ENCODE data around the gene NAALADL2.
A peak's percentile ranks its signal among the peaks of the same experiment; 100 is the strongest.
"Not testable (repeated sequence)": the region's sequence is repeated elsewhere in the genome, so short reads cannot be mapped to it uniquely, and the experiment has no call there.

Gene NAALADL2

GRCh38 chr3:175346573-175347356 lies 487.6 kb downstream of the NAALADL2 start:
- H3K9me3 ChIP-seq (ENCODE audit: control insufficient read depth, low read length) = no peaks in the 10 kb centered on the region
- H3K4me3 ChIP-seq (ENCODE audit: low read length) = no peak overlapping the region
- no peaks in the 10 kb centered on the region for H3K36me3 ChIP-seq (ENCODE audit: control insufficient read depth, insufficient read depth, low read length, severe bottlenecking)
- no peaks in the 10 kb centered on the region for H3K27me3 ChIP-seq (replicated peaks; ENCODE audit: control insufficient read depth, insufficient read depth, low read length)
- no peak overlapping the region for H3K9ac ChIP-seq (ENCODE audit: low read length)
- peaks cover 9% of the 10 kb centered on the region for H3K4me1 ChIP-seq (ENCODE audit: control insufficient read depth, insufficient read depth, low read length)
- DNase-seq (ENCODE audit: low read depth) = peak; percentile 85

DNA sequence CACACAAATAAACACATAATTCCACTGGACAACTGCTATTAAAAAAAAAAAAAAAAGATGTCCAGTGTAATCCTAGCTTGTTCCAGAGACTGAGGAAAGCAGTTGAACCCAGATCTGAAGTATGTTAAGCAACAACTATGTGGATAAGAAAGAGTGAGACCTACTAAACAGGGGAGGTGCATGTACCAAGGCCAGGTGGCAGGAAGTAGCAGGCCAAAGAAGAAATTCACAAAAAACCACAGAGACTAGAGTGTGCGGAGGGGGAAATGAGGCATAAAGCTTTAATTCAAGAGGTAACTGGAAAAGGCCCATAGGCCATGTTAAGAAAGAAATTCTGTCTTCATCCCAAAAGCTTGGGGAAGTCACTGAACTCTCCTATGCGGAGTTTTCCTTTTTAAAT lies 490.0 kb downstream of the NAALADL2 start:
- Histone ChIP-seq H3K9me3 (ENCODE audit: control insufficient read depth, low read length) (no peaks in the 10 kb centered on the region), H3K4me3 (ENCODE audit: low read length) (no peak overlapping the region), H3K4me1 (ENCODE audit: control insufficient read depth, insufficient read depth, low read length) (peaks cover 9% of the 10 kb centered on the region), H3K36me3 (ENCODE audit: control insufficient read depth, insufficient read depth, low read length, severe bottlenecking) (no peaks in the 10 kb centered on the region), H3K27me3 (replicated peaks; ENCODE audit: control insufficient read depth, insufficient read depth, low read length) (no peaks in the 10 kb centered on the region), H3K9ac (ENCODE audit: low read length) (no peak overlapping the region)
- no peak for DNase-seq (ENCODE audit: low read depth)

DNA sequence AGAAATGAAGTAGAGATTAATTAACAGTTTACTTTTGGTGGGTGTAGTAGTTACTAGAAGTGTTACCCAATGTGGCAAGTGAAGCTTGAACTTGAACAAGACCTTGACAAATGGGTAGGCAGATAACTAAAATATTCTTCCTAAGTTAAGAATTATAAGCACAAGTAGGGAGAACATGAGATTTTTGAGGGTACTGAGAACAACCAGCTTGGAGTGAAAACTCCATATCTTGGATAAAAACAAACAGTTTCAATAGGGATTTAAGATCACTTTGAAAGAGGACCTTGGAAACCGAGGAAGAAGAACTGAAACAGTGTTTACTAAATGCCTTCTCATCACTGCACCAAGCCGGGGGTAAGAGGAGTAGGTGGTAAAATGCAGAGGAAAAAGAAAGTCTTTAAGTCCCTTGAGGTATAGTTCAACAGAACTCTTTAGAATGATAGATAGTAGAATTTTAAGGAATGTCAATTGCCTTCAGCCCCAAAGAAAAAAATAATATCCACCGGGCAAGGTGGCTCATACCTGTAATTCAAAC lies 496.7 kb downstream of the NAALADL2 start:
- no peak overlapping the region for H3K4me3 ChIP-seq (ENCODE audit: low read length)
- H3K4me1 ChIP-seq (ENCODE audit: control insufficient read depth, insufficient read depth, low read length) = peaks cover 5% of the 10 kb centered on the region
- H3K9ac ChIP-seq (ENCODE audit: low read length) = no peak overlapping the region
- H3K27me3 ChIP-seq (replicated peaks; ENCODE audit: control insufficient read depth, insufficient read depth, low read length) = no peaks in the 10 kb centered on the region
- no peak for DNase-seq (ENCODE audit: low read depth)
- H3K36me3 ChIP-seq (ENCODE audit: control insufficient read depth, insufficient read depth, low read length, severe bottlenecking) = no peaks in the 10 kb centered on the region
- no peaks in the 10 kb centered on the region for H3K9me3 ChIP-seq (ENCODE audit: control insufficient read depth, low read length)

GRCh38 chr3:175356899-175357324 lies 497.8 kb downstream of the NAALADL2 start:
- H3K9me3 ChIP-seq (ENCODE audit: control insufficient read depth, low read length) = no peaks in the 10 kb centered on the region

DNA sequence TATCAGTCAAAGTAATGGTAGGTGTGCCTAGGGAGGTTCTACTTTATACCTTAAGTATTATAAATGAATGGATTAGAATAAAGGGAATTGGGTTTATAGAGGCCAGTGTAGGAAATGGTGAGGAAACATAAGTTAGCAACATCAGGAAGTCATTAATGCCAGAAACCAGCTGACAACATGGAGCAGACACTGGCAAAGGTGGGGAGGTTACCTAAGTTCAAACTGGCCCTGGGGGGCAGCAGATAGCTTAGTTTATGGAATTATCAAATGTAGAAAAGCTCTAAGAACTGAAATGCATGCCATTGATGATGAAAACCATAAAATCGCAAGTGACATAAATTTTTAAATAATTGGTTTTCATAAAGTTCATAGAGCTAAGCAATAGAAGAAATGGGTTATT lies 498.6 kb downstream of the NAALADL2 start:
- Histone ChIP-seq H3K4me3 (ENCODE audit: low read length) (no peak overlapping the region), H3K4me1 (ENCODE audit: control insufficient read depth, insufficient read depth, low read length) (peaks cover 5% of the 10 kb centered on the region), H3K27me3 (replicated peaks; ENCODE audit: control insufficient read depth, insufficient read depth, low read length) (no peaks in the 10 kb centered on the region), H3K9me3 (ENCODE audit: control insufficient read depth, low read length) (peaks cover 5% of the 10 kb centered on the region), H3K36me3 (ENCODE audit: control insufficient read depth, insufficient read depth, low read length, severe bottlenecking) (no peaks in the 10 kb centered on the region), H3K9ac (ENCODE audit: low read length) (no peak overlapping the region)
- no peak for DNase-seq (ENCODE audit: low read depth)

More at GRCh38 chr3:175356899-175357324, 497.8 kb downstream of the NAALADL2 start:
- no peaks in the 10 kb centered on the region for H3K27me3 ChIP-seq (replicated peaks; ENCODE audit: control insufficient read depth, insufficient read depth, low read length)
- no peak overlapping the region for H3K9ac ChIP-seq (ENCODE audit: low read length)
- peaks cover 5% of the 10 kb centered on the region for H3K4me1 ChIP-seq (ENCODE audit: control insufficient read depth, insufficient read depth, low read length)
- no peak overlapping the region for H3K4me3 ChIP-seq (ENCODE audit: low read length)
- H3K36me3 ChIP-seq (ENCODE audit: control insufficient read depth, insufficient read depth, low read length, severe bottlenecking) = no peaks in the 10 kb centered on the region
- no peak for DNase-seq (ENCODE audit: low read depth)

GRCh38 chr3:175358935-175359334 lies 499.8 kb downstream of the NAALADL2 start:
- H3K9me3 ChIP-seq (ENCODE audit: control insufficient read depth, low read length) = peaks cover 6% of the 10 kb centered on the region
- H3K36me3 ChIP-seq (ENCODE audit: control insufficient read depth, insufficient read depth, low read length, severe bottlenecking) = no peaks in the 10 kb centered on the region
- H3K4me3 ChIP-seq (ENCODE audit: low read length) = no peak overlapping the region
- H3K4me1 ChIP-seq (ENCODE audit: control insufficient read depth, insufficient read depth, low read length) = peaks cover 5% of the 10 kb centered on the region
- H3K27me3 ChIP-seq (replicated peaks; ENCODE audit: control insufficient read depth, insufficient read depth, low read length) = no peaks in the 10 kb centered on the region
- no peak overlapping the region for H3K9ac ChIP-seq (ENCODE audit: low read length)
- no peak for DNase-seq (ENCODE audit: low read depth)

GRCh38 chr3:175370426-175370825 lies 511.3 kb downstream of the NAALADL2 start:
- peak; percentile 67 for DNase-seq (ENCODE audit: low read depth)
- not testable (repeated sequence) for H3K27me3 ChIP-seq (replicated peaks; ENCODE audit: control insufficient read depth, insufficient read depth, low read length); H3K9ac ChIP-seq (ENCODE audit: low read length); H3K4me1 ChIP-seq (ENCODE audit: control insufficient read depth, insufficient read depth, low read length); H3K36me3 ChIP-seq (ENCODE audit: control insufficient read depth, insufficient read depth, low read length, severe bottlenecking); H3K4me3 ChIP-seq (ENCODE audit: low read length); H3K9me3 ChIP-seq (ENCODE audit: control insufficient read depth, low read length)

DNA sequence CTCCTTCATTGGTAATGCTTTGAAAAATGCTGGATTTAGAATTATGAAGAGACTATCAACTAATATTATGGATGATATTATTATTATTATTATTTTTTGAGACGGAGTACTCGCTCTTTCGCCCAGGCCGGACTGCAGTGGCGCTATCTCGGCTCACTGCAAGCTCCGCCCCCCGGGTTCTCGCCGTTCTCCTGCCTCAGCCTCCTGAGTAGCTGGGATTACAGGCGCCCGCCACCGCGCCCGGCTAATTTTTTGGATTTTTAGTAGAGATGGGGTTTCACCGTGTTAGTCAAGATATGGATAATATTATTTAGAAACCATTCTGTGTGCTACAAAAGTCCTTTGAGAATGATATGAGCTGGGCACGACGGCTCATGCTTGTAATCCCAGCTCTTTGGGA lies 512.1 kb downstream of the NAALADL2 start:
- H3K9ac ChIP-seq (ENCODE audit: low read length); H3K4me3 ChIP-seq (ENCODE audit: low read length); H3K27me3 ChIP-seq (replicated peaks; ENCODE audit: control insufficient read depth, insufficient read depth, low read length); H3K9me3 ChIP-seq (ENCODE audit: control insufficient read depth, low read length); H3K36me3 ChIP-seq (ENCODE audit: control insufficient read depth, insufficient read depth, low read length, severe bottlenecking); DNase-seq (ENCODE audit: low read depth); H3K4me1 ChIP-seq (ENCODE audit: control insufficient read depth, insufficient read depth, low read length): not testable (repeated sequence)

DNA sequence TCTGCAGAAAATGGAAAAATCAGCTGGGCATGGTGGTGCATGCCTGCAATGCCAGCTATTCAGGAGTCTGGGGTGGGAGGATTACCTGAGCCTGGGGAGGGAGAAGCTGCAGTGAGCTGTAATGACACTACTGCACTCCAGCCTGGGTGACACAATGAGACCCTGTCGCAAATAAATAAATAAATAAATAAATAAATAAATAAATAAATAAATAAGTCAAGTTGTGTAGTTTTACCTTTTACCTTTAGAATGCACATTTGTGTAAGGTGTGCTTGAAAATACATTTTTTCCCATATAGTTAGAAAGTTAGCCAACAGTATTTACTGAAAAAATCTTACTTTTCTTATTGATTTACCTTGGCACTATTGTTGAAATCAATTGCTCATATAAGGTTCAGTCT lies 515.6 kb downstream of the NAALADL2 start:
- H3K27me3 ChIP-seq (replicated peaks; ENCODE audit: control insufficient read depth, insufficient read depth, low read length) = no peaks in the 10 kb centered on the region
- H3K4me3 ChIP-seq (ENCODE audit: low read length) = no peak overlapping the region
- H3K4me1 ChIP-seq (ENCODE audit: control insufficient read depth, insufficient read depth, low read length) = peaks cover 5% of the 10 kb centered on the region
- H3K9ac ChIP-seq (ENCODE audit: low read length) = no peak overlapping the region
- no peak for DNase-seq (ENCODE audit: low read depth)
- H3K36me3 ChIP-seq (ENCODE audit: control insufficient read depth, insufficient read depth, low read length, severe bottlenecking) = no peaks in the 10 kb centered on the region
- no peaks in the 10 kb centered on the region for H3K9me3 ChIP-seq (ENCODE audit: control insufficient read depth, low read length)

DNA sequence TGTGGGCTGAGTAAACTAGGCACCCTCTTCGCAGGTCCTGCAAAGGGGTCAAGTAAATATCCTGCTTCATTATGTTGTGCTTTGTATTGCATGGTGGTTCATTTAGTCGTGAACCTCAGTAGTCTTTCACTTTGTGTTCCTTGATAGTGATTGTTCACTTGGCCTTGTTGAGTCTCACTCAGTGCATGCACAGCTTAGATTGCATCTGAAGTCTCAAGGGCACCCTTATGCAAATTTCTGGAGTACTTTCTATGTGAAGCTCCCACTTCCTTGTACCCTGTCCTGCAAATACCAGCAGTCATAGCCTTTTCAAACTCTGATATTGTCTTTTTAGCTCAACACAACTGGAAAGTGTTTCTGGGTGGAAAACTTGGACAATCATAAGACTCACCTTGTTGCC lies 519.2 kb downstream of the NAALADL2 start:
- no peak for DNase-seq (ENCODE audit: low read depth)
- Histone ChIP-seq H3K9me3 (ENCODE audit: control insufficient read depth, low read length) (no peaks in the 10 kb centered on the region), H3K4me1 (ENCODE audit: control insufficient read depth, insufficient read depth, low read length) (peaks cover 5% of the 10 kb centered on the region), H3K36me3 (ENCODE audit: control insufficient read depth, insufficient read depth, low read length, severe bottlenecking) (no peaks in the 10 kb centered on the region), H3K27me3 (replicated peaks; ENCODE audit: control insufficient read depth, insufficient read depth, low read length) (no peaks in the 10 kb centered on the region), H3K4me3 (ENCODE audit: low read length) (no peak overlapping the region), H3K9ac (ENCODE audit: low read length) (no peak overlapping the region)

GRCh38 chr3:175381685-175382084 lies 522.6 kb downstream of the NAALADL2 start:
- H3K9ac ChIP-seq (ENCODE audit: low read length) = no peak overlapping the region
- H3K27me3 ChIP-seq (replicated peaks; ENCODE audit: control insufficient read depth, insufficient read depth, low read length) = no peaks in the 10 kb centered on the region
- no peak overlapping the region for H3K4me3 ChIP-seq (ENCODE audit: low read length)
- H3K9me3 ChIP-seq (ENCODE audit: control insufficient read depth, low read length) = no peaks in the 10 kb centered on the region
- no peaks in the 10 kb centered on the region for H3K36me3 ChIP-seq (ENCODE audit: control insufficient read depth, insufficient read depth, low read length, severe bottlenecking)
- peaks cover 22% of the 10 kb centered on the region for H3K4me1 ChIP-seq (ENCODE audit: control insufficient read depth, insufficient read depth, low read length)
- DNase-seq (ENCODE audit: low read depth) = no peak

All from adipocyte (in vitro differentiated cells).